ENCODE data around the gene SNX33.
"Not testable (repeated sequence)": the region's sequence is repeated elsewhere in the genome, so short reads cannot be mapped to it uniquely, and the experiment has no call there.

SNX33 gene

DNA sequence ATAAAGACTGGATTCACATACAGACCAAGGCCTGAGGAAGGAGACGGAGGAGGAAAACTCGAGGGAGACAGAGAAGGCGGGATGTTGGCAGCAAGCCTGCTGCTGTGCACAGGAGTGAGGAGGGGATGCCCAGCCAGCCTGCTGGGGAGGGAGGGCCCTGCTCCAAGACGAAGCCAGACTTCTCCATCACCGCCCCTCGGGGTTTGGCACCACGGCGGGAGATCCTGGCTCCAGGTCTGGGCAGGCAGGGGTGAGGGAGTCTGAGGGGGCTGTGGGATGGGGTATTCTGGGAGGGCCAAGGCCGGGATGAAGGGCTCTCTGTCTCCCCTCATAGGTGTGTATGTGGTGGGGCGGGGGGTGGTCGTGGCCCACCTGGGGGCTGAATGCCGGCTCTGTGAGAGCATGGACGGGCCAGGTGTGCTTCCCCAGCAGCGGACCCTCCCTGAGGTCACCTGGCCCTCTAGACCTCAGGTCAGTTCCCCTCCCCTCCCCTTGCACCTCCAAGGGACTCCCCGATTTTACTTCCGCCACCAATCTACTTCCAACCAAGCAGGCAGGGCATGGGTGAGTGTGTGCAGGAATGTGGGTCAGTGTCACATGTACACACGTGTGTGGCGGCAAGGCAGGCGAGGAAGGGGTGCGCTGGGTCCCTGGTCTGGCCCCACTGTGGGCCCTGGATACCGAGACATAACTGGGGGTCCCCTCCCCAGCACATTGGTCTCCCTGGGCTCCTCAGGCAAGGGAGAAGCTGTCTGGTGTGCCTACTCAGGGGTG, 50.4 kb downstream of the SNX33 start:
- DNase-seq (ENCODE audit: low read depth in 2 of 2, low spot score in 1 of 2) = not testable (repeated sequence)

DNA sequence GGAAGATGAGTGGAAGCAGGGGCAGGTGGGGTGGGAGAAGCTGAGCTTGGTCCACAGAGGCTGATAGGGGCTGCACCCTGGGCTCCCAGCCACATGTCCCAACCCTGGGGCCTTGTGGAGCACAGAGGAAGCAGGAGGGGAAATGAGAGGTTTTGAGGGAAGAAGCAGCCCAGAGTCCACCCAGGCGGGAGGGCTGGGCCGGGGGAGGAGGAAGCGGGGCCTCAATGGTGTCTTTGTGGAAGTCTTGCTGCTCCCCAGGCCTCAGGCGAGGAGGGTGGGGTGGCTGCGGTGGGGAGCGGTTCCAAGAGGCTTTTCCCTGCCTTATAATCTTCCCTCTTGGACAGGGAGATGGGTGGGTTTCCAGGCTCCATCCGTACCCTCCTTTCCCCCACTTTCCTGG, 51.8 kb downstream of the SNX33 start:
- DNase-seq (ENCODE audit: low read depth in 2 of 2, low spot score in 1 of 2) = not testable (repeated sequence)

DNA sequence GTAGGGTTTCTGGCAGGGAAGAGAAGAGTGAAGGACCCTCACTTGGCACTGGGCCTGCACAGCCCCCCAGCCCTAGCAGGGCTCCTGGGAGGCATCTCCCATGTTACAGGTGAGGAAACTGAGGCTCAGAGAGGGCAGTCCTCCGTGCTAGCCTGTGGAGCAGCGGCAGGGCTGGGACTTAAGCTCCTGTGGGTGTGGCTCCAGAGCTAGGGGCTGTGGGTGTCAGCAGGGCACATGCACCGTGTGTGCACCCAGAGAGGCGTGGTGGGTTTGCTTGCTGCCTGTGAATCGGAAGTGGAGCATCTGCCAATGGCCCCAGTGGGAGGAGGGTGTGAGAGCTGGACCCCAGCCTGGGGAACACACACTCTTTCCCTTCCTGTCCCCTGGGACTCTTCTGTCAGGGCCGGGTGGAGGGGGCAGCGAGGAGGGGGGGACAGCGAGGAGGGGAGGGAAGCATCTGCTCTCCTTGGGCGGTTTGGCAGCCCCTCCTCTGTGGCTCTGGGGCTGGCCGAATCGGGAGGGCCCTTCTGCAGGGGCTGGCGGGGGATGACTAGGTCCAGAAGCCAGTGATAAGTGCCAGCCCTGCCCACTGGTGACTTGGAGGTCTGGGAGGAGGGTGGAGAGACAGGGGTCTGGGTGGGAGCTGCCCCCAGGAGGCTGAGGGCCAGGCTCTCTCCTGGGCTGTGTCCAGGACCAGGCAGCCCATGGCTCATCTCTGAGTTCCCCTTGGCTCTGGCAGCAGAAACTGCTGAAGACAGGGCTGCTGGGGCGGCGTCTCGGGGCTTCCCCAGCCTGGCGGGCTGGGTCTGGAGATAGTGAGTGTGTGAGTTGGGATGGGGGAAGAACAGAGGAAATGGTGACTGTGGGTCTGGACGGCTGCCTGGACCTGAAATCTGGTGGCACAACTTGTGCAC, 52.5 kb downstream of the SNX33 start:
- not testable (repeated sequence) for DNase-seq (ENCODE audit: low read depth in 2 of 2, low spot score in 1 of 2)

DNA sequence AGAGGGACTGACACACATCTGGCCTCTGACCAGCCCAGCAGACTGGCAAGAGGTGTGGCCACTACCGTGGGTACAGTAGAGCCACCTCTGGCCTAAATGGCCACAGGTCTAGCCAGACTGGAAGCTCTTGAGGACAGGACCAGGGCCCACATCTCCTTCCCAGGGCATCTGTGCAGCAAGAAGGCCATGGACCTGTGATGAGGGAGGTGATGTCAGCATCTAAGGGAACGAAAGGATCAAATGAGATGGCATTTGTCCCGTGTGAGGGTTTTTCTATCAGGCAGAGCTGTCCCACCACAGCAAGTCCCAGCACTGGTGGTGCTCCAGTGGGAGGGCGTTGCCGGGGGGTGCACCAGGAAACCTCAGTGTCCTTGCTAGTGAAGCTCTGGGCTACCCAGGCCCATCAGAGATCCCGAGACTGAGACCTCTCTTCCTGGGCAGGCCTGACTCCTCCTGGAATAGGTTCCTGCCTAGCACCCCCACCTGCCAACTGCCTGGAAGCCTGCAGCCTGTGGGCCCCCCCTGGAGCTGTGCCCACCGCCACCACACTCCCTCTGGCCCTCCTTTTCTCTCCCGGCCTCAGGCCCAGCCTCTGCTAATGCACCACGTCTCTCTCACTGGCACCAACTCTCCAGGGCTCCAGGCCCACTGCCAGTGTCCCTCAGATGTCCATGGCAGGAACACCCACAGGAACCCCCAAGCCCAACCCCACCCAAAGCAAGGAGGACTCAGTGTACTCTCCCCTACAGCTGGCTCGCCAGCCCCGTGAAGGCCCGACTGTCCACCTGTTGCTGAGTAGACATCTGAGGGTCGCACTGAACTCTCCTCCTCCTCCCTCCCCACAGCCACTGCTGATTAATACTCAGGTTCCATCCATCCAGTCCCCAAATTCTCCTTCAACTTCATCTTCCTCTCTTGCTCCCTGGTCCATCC, 53.6 kb downstream of the SNX33 start:
- DNase-seq (ENCODE audit: low read depth in 2 of 2, low spot score in 1 of 2) = not testable (repeated sequence)

DNA sequence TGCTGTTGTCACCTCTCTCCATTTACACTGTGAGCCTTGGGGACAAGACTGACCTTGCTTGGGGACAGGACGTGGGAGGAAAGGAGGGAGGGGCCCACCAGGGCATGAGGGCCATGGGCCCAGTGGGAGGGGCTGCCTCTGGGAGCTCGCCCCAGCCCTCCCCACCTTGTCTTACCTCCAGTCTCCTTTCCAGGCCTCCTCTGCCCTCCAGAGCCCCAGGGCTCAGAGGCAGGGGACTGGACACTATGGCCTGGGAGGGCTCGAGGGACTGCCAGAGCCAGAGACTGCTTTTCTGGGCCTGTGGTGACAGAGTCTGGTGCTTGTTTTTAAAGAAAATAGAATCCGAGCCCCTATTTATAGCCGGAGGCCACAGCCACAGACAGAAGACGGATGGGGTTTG, 54.7 kb downstream of the SNX33 start:
- DNase-seq (ENCODE audit: low read depth in 2 of 2, low spot score in 1 of 2) = no peak

DNA sequence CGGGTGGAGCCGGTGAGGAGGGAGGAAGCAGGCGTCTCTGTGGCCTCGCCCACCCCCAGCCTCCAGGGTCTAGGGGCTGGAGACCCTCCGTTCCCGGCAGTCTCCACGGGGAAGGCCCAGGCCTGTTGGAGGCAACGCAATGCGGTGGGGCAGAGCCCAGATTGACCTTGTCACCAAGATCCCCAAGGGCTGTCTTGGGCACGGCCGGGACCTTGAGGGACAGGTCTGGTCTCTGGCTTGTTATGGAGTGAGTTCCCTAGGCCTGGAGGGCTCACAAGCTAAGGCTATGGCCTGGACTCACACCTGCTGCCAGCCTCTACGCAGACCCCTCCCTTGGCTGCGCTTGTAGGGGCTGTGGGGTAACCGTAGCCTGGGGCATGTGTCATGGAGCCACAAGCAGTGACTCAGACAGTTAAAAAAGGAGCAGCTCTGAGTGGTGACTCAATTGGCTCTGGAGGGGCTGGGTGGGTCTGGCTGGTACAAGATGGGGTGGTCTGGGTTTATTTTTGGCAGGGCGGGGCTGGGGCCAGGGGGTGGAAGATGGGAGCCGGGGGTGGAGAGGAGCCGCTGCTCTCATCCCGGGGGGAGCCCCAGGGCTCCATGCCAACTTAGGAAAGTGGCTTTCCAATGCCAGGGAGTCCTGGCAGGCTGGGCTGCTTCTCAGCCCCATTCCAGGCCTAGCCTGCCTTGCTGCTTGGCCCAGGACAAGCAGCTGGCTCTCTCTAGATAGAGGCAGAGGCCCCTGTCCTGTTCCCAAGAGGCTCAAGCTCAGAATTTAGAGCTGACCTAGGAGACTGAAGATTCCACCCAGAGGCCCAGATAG, 55.9 kb downstream of the SNX33 start:
- not testable (repeated sequence) for DNase-seq (ENCODE audit: low read depth in 2 of 2, low spot score in 1 of 2)

DNA sequence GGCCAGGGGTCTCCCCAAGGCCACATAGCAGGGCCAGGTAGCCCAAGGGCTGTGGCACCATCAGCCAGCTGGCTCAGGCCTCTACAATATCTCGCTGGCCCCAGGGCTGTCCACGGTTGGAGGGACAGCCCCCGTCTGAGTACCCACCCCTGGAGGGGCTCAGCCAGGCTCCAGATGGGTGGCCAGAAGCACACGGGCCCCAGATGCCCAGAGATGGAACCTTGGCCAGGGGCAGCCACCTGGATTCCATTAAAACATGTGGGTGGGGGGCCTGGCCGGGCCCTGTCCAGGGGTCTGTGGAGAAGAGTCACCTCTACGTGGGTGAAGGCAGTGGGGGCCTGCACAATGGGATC, 56.5 kb downstream of the SNX33 start:
- no peak for DNase-seq (ENCODE audit: low read depth in 2 of 2, low spot score in 1 of 2)

DNA sequence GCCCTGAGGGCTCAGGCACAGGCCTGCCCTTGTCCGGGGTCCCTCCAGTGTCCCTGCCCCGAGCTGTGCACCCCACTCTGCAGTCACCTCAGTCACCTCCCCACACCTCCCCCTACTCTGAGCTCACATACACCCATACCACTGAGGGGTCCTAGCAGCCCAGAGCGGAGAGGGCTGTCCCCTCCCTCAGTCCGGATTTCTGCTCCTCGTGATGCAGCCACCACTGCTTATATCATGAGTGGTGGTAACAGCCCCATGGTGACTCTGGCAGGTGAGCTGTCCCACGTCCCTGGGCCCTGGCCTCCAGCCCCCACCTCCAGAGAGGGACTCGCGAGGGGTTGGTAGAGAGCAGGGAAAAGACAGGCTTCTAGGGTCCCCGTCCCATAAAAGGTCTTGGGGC, 56.9 kb downstream of the SNX33 start:
- DNase-seq (ENCODE audit: low read depth in 2 of 2, low spot score in 1 of 2) = no peak

DNA sequence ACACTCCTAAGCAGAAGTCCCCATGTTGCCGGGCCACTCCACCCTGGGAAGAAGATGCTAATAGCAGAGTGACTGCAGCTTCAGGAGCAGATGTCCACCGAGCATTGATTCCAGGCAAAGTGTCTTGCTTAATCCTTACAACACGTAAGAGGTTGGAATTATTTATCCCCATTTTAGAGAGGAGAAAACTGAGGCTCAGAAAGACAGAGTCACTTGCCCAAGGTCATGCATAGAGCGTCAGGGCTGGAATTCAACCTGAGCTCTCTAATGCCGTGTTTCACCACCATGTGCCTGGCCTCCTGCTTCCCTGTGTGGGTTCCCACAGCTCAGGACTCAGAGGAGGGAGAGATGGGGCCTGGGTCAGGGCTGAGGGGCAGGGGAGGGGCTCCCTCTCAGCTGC, 57.7 kb downstream of the SNX33 start:
- not testable (repeated sequence) for DNase-seq (ENCODE audit: low read depth in 2 of 2, low spot score in 1 of 2)

DNA sequence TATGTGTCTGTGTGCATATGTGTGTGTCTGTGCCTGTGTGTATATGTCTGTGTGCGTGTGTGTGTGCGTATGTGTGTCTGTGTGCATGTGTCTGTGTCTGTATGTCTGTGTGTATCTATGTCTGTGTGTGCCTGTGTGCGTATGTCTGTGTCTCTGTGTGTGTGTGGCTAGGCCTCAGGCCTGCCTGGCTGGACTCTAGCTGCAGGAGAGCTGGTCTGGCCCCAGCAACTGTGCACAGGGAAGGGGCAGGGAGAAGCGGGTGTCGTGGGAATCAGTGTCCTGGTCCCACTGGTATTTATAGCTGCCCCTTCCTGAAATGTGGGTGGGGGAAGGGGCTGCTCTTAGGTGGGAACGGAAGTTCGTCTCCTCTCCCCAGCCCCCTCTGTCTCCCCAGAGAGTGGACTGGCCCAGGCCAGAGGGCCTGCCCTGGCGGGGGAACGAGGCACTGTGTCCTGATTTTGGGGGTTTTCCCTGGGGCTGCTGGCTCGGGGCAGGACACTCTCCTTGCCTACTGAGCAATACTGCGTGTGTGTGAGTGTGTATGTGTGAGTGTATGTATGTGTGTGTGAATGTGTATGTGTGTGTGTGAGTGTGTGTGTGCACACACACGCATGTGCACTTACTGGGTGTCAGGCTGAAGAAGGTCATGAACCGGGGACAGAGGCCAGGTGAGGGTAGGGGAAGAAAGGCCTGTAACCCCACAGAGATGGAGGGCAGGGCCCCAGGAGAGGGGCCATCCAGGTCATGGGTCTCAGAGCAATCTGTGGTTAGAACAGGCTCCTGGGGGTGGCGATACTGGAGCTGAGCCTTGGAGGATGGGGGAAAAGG, 58.4 kb downstream of the SNX33 start:
- no peak for DNase-seq (ENCODE audit: low read depth in 2 of 2, low spot score in 1 of 2)

DNA sequence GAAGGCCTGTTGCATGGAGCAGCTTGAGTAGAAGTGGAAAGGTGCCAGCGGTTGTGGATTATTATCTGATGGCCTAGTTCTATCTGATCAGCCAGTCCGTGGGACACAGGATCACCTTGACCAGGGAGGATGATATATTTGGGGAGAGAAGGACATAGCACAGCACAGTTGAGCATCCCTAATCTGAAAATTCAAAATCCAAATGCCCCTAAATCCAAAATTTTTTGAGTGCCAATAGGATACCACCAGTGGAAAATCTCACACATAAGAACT, 58.9 kb downstream of the SNX33 start:
- DNase-seq (ENCODE audit: low read depth in 2 of 2, low spot score in 1 of 2) = no peak

DNA sequence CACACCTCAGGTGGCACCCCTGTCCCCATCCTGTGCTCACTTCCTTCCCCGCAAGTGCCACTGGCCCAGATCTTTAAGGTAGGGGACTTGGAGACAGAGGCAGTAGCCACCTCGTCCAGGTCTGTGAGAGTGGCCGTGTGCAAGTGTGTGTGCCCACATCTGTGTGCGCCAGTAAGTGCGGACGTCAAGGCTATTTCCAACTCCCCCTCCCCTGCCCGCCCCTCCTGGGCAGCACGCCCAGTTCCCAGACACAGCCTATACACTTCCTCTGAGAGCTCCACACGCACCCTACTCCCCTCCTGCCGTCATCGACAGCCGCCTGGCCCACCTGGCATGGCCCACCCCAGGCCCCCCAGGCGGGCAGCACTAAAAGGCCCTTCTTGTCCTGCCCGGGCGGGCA, 61.7 kb downstream of the SNX33 start:
- not testable (repeated sequence) for DNase-seq (ENCODE audit: low read depth in 2 of 2, low spot score in 1 of 2)

DNA sequence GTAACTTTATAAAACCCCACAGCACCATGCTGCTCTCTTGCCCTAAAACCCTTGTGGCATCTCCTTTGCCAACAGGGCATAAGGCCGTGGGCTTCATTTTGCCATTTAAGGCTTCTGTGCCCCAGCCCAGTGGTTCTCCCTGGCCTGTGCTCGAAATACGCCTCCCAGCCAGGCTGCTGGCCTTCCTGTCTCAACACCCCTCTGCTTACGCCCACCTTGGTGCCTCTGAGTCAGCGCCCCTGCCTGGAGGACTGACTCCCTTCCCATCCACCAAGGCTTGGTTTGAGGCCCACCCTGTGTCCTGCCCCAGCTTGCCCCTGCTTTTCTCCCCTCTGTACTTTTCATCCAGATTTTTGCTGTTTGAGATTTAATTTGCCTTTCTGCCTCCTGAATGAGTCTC, 63.2 kb downstream of the SNX33 start:
- not testable (repeated sequence) for DNase-seq (ENCODE audit: low read depth in 2 of 2, low spot score in 1 of 2)

DNA sequence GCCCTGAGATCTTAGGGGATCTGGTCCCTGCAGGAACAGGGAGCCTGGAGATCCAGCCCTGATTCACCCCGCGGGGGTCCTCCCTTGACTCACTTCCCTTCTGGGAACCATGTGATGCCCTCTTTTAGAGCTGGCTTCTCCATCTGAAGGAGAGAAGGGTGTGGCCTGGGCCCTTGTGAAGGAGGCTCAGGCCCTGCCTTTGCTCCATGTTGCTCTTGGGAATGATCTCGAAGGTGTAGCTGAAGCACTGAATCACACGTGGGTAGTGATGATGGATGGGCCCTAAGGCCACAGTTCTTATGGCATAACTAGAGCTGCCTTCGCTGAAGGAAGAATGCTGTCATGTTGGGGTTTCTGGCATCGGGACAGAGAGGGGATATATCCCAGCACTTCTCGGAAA, 63.8 kb downstream of the SNX33 start:
- DNase-seq (ENCODE audit: low read depth in 2 of 2, low spot score in 1 of 2) = not testable (repeated sequence)
